IPS-18c (cell line): ENCODE results near the gene ATAD3B.
"Not testable (repeated sequence)": the region's sequence is repeated elsewhere in the genome, so short reads cannot be mapped to it uniquely, and the experiment has no call there.

Experiments used
- H3K4me3 ChIP-seq: 2 replicates; pipeline ENCODE4 v1.7.0; 2013; ENCODE audit warnings: low read depth, mild to moderate bottlenecking, low read length, moderate library complexity; ENCODE audit not compliant: insufficient read depth
- H3K9me3 ChIP-seq: one replicate; pipeline ENCODE4 v1.6.1; 2013; ENCODE audit warnings: mild to moderate bottlenecking, low read length, moderate library complexity; ENCODE audit not compliant: control insufficient read depth, insufficient read depth

The ATAD3B gene

DNA sequence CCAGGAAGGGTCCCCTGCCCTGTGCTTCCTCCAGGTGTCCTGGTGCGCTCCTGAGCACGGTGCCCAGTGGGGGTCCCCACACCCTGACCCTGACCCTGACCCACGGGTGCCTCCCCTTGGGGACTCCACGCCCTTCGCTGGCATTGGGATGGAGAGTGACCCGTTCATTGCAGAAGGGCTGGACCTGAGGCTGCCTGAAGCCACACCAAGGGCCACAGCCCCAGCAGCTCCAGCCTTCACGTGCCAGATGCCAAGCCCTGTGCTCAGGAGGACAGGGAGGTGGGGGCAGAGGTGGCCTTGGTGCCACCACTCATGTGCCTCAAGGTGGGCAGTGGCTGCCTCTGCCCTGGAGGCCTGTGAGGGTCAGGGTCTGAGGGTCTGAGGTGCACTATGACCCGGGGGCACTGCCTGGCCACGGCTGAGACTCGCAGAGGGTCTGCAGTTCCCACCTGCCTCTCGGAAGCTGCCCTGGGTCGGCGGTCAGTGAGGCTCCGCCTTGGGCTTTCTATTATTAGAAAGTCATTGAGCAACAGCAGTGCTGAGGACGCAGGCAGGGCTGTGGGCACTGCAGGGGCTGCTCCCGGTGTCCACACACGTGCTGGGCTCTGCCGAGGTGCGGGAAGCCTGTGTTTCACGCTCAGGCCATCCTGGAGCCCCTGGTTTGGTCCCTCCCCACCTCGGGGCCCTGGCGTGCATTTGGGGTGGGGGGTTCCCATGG lies 61.8 kb downstream of the ATAD3B start:
- not testable (repeated sequence) for H3K4me3 ChIP-seq, H3K9me3 ChIP-seq

DNA sequence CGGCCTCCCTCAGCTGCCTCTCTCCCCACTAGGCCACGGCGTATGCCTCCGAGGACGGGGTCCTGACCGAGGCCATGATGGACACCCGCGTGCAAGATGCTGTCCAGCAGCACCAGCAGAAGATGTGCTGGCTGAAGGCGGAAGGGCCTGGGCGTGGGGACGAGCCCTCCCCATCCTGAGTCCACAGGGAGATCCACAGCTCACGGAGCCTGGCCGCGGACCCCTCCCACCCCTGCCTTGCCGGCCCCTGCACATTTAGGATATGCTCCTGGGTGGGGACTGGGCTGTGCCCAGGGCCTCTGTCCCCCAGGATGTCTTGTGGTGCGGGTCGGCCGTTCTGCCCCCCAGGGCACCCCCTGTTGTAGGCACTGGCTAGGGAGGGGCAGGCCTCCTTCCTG lies 62.3 kb downstream of the ATAD3B start:
- H3K4me3 ChIP-seq, H3K9me3 ChIP-seq: not testable (repeated sequence)

DNA sequence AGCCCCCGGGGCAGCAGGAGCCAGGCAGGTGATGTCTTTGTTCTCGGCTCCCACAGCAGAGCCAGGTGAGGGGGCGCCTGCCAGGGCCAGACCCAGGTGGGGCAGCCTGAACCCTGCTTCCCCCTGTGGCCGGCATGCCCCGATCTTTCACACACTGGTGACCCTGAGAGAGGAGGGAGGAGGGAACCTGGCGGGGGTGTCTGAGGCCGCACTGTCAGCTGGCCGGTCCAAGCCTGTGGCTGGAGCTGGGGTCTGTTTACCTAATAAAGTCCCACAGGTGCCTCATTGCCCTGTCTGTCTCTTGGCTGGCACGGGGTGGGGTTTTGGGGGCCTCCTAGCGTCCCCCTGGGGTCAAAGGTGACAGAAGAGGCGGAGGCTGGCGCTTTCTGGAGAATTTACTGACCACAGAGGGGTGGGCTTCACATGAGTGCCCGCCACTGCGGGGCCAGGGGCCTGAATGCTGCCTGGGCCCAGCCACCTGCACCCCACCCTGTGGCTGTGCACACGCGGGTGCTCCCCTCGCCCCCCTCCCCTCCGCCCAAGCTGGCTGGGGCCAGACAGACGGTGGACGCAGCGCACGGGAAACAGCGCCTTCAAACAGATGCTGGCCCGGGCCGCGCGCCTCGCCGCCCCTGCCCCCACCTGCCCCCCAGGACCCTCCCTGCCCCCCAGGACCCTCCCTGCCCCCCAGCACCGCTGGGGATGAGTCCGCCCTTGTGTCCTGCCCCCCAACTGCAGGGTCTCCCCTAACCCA lies 63.0 kb downstream of the ATAD3B start:
- H3K9me3 ChIP-seq, result no peaks in the 10 kb centered on the region
- H3K4me3 ChIP-seq, result no peak overlapping the region

DNA sequence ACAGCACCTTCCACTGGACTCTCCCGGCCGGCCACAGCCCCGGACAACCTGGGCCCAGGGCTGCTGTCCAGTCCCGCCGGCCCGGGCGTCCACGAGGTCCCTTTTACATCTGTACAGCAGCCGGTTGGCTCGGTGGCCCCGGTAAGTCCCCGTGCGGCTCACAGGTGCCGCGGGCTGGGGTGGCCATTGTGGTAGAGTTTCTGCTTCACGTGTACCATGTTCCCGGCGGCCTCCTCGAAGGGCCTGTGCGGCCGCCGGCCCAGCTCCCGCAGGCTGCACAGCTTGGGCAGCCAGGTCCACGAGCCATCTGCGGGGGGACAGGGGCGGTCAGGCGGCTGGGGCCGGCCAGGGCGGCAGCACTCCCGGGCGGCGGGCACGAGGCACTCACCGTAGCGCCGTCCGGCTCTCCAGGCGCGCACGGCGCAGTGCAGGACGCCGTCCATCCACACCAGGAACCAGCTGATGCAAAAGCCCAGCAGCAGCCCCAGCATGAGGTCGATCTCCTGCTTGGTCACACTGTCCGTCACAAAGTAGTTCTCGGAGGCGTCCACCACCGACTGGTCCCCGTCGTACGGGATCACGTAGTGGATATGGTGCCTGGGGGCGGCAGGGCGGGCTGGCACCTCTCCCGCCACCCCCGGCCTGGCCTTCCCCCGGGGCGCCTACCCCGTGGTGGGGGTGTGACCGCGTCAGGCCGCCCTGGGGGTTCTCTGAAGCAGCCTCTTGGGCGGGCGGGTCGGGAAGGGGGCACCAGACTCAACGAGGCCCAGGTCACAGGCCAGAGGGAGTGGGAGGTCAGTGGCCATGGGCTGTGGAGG lies 63.8 kb downstream of the ATAD3B start:
- Histone ChIP-seq H3K4me3 (no peak overlapping the region), H3K9me3 (no peaks in the 10 kb centered on the region)

DNA sequence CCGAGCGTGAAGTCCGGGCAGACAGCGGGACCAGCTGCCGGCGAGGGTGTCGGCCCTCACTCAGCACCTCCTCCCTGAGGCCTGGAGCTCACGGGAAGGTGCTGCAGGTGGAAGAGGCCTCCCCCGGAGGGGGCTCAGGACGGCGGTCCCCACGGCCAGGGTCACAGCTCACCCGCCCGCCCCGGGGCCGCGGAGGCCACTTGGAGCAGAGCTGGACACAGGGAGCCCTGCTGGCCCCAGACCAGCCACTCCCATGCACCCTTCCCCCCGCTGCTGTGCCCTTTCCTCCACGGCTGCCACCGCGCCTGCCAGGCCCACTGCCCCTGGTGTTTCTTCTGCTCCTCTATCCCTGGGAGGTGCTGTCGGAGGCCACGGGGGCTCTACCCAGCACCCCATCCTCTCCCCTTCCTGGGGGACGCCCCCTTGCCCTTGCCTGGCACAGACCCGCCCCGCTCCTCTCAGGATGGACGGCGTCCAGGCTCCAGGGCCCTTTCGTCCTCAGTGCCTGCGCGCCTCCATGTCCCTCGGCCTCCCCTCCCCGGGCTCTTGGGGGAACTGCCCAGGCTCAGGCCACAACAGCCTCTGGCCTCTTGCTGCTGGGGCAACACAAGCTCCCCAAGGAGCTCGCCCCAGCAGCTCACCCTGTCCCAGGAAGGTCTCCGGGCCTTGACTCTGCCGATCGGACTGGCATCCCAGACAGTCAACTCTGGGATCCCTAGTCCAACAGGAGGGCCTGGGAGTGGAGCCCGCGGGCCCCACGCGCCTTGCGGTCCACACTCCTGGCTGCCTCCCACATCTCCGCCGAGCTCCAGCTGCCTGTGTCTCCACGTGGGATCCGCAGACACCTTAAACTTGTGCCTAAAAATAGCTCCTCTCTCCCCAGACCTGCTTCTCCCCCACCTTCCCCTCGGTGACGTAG lies 64.7 kb downstream of the ATAD3B start:
- H3K9me3 ChIP-seq, result no peaks in the 10 kb centered on the region
- H3K4me3 ChIP-seq, result no peak overlapping the region

DNA sequence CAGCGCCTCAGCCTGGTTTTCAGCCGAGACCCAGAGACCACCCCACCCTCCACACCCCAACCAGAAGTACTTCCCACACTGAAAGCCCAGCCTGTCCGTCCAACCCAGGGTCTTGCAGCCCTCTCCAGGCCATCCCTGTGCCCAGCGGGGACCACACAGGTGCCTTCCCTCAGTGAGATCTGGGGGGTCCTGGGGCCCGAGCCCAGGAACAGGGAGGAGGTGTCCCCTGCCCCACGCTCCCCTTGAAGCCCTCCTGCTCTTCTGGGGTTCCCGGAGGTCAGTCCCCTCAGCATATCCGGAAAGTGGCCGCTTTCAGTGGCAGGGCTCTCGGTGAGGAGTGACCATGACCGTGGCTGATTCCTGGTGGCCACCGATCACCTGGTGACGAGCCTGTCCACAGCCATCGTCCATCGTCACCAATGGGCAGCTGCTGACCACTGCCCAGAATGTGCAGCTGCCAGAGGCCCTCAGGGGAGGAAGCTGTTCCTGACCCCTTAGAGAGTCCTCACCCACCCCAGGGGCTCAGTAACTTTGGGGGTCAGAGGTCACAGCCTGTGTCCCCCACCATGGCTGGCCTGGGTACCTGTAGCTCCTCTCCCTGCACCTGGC lies 65.5 kb downstream of the ATAD3B start:
- no peak overlapping the region for H3K4me3 ChIP-seq
- H3K9me3 ChIP-seq, result no peaks in the 10 kb centered on the region

DNA sequence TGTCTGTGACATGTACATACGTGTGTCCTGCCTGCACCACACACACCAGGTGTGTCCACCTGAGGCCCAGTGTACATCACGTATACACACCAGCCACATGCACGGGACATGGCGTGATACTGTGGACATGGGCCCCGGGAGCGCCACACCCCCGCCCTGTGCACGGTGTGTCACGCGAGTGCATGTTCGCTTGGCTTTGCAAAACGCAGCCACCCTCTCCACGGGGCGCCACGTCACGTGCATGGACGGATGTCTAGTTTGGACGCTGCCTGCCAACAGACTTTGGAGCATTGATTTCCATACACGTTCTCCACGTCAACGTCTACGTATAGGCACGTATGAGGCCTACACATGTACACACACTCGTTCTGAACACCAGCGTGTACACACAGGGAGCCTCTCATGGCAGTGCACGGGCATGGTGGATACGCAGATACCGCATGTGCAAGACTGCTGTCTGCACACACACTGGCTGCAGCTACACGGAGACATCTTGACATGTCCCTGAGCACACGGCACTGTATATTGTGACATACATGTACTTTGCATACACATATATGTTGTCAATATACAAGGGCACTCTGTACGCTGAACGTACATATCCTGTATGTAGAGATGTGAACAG lies 66.2 kb downstream of the ATAD3B start:
- no peaks in the 10 kb centered on the region for H3K9me3 ChIP-seq
- no peak overlapping the region for H3K4me3 ChIP-seq

DNA sequence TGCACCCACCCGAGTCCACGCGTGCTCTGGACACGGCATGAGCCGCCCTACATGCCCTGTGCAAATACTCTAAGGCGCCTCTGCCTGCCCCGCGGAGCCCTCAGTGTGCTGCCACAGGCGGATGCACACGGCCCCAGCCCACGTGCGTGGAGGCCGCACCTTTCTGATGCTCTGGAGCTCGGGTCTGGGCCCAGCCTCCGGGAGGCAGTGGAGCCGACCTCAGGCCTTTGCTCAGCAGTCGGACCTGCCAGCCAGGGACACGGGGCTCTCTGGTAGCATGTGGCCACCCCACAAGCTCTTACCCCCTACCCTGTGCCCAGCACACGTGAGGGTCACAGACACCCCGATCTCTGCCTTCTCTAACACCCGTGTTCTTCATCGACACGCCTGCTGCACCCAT lies 66.8 kb downstream of the ATAD3B start:
- Histone ChIP-seq H3K9me3 (no peaks in the 10 kb centered on the region), H3K4me3 (no peak overlapping the region)

DNA sequence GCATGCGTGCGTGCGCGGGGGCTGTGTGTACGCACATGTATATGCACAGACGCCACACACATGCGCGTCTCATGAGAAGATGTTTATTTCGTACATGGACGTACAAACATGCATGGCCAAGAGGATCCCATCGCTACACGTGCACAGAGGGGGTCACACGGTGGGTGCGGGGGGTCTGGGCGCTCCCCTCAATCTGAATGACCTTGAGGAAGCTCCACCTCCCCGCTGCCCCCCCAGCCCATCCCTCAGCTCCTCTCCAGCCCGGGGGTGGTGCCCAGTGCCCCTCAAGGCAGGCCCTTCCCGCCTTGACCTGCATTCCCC lies 67.4 kb downstream of the ATAD3B start:
- Histone ChIP-seq H3K4me3 (peak overlapping the region; percentile 66), H3K9me3 (no peaks in the 10 kb centered on the region)

DNA sequence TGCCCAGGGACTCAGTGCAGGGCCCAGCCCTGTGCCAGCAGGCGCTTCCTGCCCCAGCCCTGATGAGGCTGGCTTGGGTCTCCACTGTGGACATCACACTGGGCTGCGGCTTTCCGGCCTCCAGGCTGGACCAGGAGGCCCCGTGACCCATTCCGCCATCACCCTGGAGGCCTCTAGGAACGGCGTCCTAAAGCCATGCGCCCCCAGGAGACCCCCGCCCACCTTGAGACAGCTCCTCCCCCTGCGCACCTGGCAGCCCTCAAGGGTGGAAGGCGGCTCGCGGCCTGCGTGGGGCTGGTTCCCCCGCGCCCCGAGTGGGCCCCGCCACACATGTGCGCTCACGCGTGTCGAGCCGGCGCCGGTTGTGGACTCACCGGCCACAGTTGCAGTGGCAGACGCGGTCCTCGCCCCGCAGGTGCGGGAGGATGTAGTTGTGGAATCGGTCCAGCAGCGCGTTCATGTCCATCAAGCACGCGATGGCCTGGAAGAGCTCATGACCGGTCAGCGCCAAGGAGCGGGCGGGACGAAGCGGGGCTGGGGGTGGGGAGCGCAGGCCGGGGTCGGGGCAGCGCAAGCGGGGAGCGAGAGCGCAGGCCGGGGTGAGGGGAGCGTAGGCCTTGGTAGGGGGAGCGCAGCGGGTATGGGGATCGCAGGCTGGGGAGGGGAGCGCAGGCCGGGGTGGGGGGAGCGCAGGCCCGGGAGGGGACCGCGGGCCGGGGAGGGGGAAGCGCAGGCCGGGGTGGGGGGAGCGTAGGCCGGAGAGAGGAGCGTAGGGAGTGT lies 67.9 kb downstream of the ATAD3B start:
- Histone ChIP-seq H3K4me3 (peak overlapping the region; percentile 66), H3K9me3 (no peaks in the 10 kb centered on the region)

DNA sequence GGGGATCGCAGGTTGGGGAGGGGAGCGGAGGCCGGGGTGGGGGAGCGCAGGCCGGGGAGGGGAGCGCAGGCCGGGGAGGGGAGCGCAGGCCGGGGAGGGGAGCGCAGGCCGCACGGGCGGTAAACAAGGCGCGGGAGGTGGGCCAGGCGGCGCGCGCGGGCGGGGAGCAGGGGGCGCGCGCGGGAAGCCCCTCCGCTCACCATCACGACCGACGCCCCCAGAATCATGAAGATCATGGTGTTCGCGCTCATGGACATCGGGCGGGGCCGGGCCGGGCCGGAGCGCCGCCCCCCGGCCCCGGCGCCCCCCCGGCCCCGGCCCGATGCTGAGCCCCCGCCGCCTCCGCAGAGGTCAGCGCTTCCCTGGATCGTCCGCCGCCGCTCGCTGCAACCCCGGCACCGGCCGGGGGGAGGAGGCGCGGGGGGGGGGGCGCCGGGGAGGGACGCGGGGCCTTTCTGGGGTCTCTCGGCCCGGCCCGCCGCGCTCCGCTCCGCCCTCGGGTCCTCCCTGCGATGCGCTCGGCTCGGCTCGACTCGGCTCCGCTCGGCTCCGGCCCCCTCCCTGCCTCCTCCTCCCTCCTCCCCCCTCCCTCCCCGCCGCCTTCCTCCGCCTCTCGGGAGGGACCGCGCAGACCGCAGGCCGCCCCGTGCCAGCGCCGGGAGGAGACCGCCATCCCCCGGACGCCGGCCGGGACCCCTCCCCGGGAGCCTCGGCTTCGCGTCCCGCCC lies 68.7 kb downstream of the ATAD3B start, which contains the start of gene TMEM240:
TSS of gene TMEM240 (minus strand) at position 535 of the 728 bp plus-strand sequence. CDS start at position 257, 278 bp downstream.
- peak within 1 kb of the TSS; percentile 66 for H3K4me3 ChIP-seq

DNA sequence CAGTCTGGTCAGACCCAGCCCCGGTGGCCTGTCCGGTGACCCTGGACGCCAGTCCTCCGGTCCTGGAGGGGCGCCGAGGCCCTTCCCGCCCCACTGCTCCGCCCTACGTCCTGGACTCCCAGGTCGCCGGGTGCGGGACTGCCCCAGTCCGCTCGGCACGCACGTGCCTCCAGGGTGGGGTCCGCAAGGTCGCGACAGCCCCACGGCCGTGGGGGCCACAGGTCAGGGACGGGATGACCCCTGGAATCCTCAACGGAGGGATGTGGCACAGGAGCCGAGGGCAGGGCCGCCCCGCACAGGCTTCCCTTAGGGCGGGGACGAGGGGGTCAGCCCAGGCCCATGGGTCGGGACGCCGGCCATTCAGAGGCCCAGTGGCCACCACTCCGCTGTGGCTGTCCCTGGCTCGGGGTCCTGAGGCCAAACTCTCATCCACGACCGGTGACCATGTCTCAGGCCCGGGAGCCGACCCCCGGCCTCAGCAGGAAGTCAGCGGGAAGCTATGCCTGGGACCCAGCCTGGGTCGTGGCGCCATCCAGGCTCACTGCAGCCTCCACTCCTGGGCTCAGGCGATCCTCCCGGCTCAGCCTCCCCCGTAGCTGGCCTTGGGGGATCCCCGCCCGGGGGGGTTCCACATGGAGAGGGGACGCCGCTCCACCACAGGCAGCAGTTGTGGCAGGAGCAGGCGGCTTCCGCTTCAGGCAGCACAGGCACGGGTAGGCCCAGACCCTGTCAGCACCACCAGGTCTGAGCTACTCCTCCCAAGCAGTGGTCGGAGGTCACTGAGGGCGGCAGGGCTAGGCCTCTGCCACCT lies 69.5 kb downstream of the ATAD3B start:
- H3K9me3 ChIP-seq, result no peaks in the 10 kb centered on the region
- peak overlapping the region; percentile 57 for H3K4me3 ChIP-seq

More for the DNA sequence above, 68.7 kb downstream of the ATAD3B start, which contains the start of gene TMEM240:
- H3K9me3 ChIP-seq, result no peaks in the 10 kb centered on the region

DNA sequence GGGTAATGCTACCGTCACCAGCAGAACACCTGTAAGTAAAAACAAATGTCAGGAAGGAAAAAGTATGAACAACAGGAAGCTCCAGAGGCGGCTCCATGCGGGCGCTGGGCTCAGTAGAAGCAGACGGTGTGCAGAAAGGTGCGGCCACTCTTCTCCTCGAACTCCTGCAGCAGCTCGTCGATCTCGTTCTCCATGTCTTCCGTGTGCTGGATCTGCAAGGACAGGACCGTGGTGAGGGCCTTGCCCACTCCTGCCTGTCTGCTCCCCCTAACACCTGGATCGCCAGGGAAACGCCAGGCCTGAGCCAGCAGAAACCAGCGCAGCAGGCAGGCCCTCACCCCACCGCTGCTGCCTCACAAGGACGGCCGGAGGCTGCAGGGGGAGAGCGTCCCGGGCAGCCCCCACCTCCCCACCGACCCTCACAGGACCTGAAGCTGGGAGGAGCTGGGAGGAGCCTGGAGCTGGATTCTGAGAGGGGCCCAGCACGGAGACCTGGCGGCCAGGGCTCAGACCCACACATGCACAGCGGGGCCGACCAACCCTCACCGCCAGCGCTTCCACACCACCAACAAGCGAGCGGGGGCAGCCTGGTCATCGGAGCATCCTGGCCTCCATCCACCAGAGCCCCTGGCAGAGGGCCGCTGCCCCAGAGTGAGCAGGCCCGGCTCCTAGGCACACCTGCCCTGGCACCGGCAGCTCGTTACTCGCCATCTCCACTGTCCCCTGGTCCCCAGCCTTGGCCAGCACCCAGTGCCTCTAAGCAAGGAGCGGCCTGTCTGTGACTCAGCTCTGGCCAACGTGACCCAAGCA lies 70.6 kb downstream of the ATAD3B start:
- H3K4me3 ChIP-seq, result no peak overlapping the region
- no peaks in the 10 kb centered on the region for H3K9me3 ChIP-seq
